EL (cell line): ENCODE data around the gene GAD2.

Source experiments
- DNase-seq: peaks from one replicate; pipeline ENCODE4 v3.0.0-alpha.2; 2016

GAD2 gene

GRCh38 chr10:26216585-26217395, at the start of gene GAD2:
TSS of gene GAD2 (plus strand) at chr10:26216774. CDS start at chr10:26216810, 36 bp downstream.
- DNase-seq, result no peak

- no peak for DNase-seq
Observed at GRCh38 chr10:26169466-26169865, 47.1 kb upstream of the GAD2 start.

- DNase-seq, result no peak
Observed at GRCh38 chr10:26172131-26172530, 44.4 kb upstream of the GAD2 start.

- DNase-seq, result no peak
Observed at GRCh38 chr10:26173837-26174236, 42.7 kb upstream of the GAD2 start.

- no peak for DNase-seq
Observed at GRCh38 chr10:26177341-26177740, 39.2 kb upstream of the GAD2 start.

GRCh38 chr10:26194275-26194674, 22.3 kb upstream of the GAD2 start:
- no peak for DNase-seq

GRCh38 chr10:26197248-26197647, 19.3 kb upstream of the GAD2 start:
- no peak for DNase-seq

GRCh38 chr10:26198119-26198518, 18.5 kb upstream of the GAD2 start:
- no peak for DNase-seq

- DNase-seq, result no peak
Observed at GRCh38 chr10:26199841-26200240, 16.7 kb upstream of the GAD2 start.

GRCh38 chr10:26205223-26205622, 11.4 kb upstream of the GAD2 start:
- DNase-seq, result no peak

GRCh38 chr10:26211781-26212444, 4.7 kb upstream of the GAD2 start:
- no peak for DNase-seq

- no peak for DNase-seq
Observed at GRCh38 chr10:26212511-26212910, 4.1 kb upstream of the GAD2 start.

GRCh38 chr10:26213157-26213800, 3.3 kb upstream of the GAD2 start:
- DNase-seq, result no peak

- DNase-seq, result no peak
Observed at GRCh38 chr10:26214004-26214403, 2.6 kb upstream of the GAD2 start.

GRCh38 chr10:26214551-26215395, 1.8 kb upstream of the GAD2 start:
- no peak for DNase-seq

- DNase-seq, result no peak
Observed at GRCh38 chr10:26215396-26215934, 1.1 kb upstream of the GAD2 start.

- peak; percentile 8 for DNase-seq
Observed at GRCh38 chr10:26215935-26216584, 514 bp upstream of the GAD2 start.

GRCh38 chr10:26217396-26218086, 967 bp downstream of the GAD2 start:
- DNase-seq, result no peak

GRCh38 chr10:26219676-26220075, 3.1 kb downstream of the GAD2 start:
- DNase-seq, result no peak

GRCh38 chr10:26220901-26221300, 4.3 kb downstream of the GAD2 start:
- no peak for DNase-seq

- DNase-seq, result no peak
Observed at GRCh38 chr10:26221541-26221940, 5.0 kb downstream of the GAD2 start.

GRCh38 chr10:26222563-26222962, 6.0 kb downstream of the GAD2 start:
- DNase-seq, result no peak
